ENCODE results near the gene IFT74.
"Not testable (repeated sequence)": the region's sequence is repeated elsewhere in the genome, so short reads cannot be mapped to it uniquely, and the experiment has no call there.

The IFT74 gene

GRCh38 chr9:27085456-27085855 is 129.2 kb downstream of the IFT74 start:
- DNase-seq, result no peak

GRCh38 chr9:27086818-27087680 is 130.8 kb downstream of the IFT74 start:
- DNase-seq, result no peak

- no peak for DNase-seq
Measured at GRCh38 chr9:27088981-27089380, 132.8 kb downstream of the IFT74 start.

GRCh38 chr9:27089706-27090105 is 133.5 kb downstream of the IFT74 start:
- no peak for DNase-seq

- DNase-seq, result no peak
Measured at GRCh38 chr9:27090231-27090630, 134.0 kb downstream of the IFT74 start.

GRCh38 chr9:27090711-27091110 is 134.5 kb downstream of the IFT74 start:
- no peak for DNase-seq

GRCh38 chr9:27092496-27092895 is 136.3 kb downstream of the IFT74 start:
- DNase-seq, result not testable (repeated sequence)

GRCh38 chr9:27093384-27094067 is 137.3 kb downstream of the IFT74 start:
- DNase-seq, result not testable (repeated sequence)

GRCh38 chr9:27094640-27095298 is 138.6 kb downstream of the IFT74 start:
- no peak for DNase-seq

- no peak for DNase-seq
Measured at GRCh38 chr9:27107241-27107640, 151.0 kb downstream of the IFT74 start.

- no peak for DNase-seq
Measured at GRCh38 chr9:27108981-27109541, 152.8 kb downstream of the IFT74 start, which contains the start of gene TEK. TEK (plus strand) TSS chr9:27109225; CDS start chr9:27109591, 366 bp downstream.

- DNase-seq, result no peak
Measured at GRCh38 chr9:27109621-27110020, 153.4 kb downstream of the IFT74 start.

GRCh38 chr9:27110181-27110580 is 154.0 kb downstream of the IFT74 start:
- no peak for DNase-seq

- no peak for DNase-seq
Measured at GRCh38 chr9:27112235-27112634, 156.0 kb downstream of the IFT74 start.
